ENCODE data around the gene SRGAP1.

The SRGAP1 gene

GRCh38 chr12:63906876-63907275 is 62.4 kb downstream of the SRGAP1 start:
- TF ChIP-seq CTCF (IDR thresholded peaks at IDR 0.05; ENCODE audit: low read depth, low read length) = no peak

GRCh38 chr12:63907561-63907960 is 63.1 kb downstream of the SRGAP1 start:
- H3K4me3 ChIP-seq (ENCODE audit: low read depth, low read length) = no peak overlapping the region
- no peak for TF ChIP-seq CTCF (IDR thresholded peaks at IDR 0.05; ENCODE audit: low read depth, low read length)

More at GRCh38 chr12:63906876-63907275, 62.4 kb downstream of the SRGAP1 start:
- H3K4me3 ChIP-seq (ENCODE audit: low read depth, low read length) = no peak overlapping the region

GRCh38 chr12:63909746-63910145 is 65.2 kb downstream of the SRGAP1 start:
- TF ChIP-seq CTCF (IDR thresholded peaks at IDR 0.05; ENCODE audit: low read depth, low read length) = no peak

GRCh38 chr12:63911341-63911740 is 66.8 kb downstream of the SRGAP1 start:
- H3K4me3 ChIP-seq (ENCODE audit: low read depth, low read length) = no peak overlapping the region
- TF ChIP-seq CTCF (IDR thresholded peaks at IDR 0.05; ENCODE audit: low read depth, low read length) = no peak

More at GRCh38 chr12:63909746-63910145, 65.2 kb downstream of the SRGAP1 start:
- H3K4me3 ChIP-seq (ENCODE audit: low read depth, low read length) = no peak overlapping the region

GRCh38 chr12:63912651-63913050 is 68.2 kb downstream of the SRGAP1 start:
- TF ChIP-seq CTCF (IDR thresholded peaks at IDR 0.05; ENCODE audit: low read depth, low read length) = no peak
- no peak overlapping the region for H3K4me3 ChIP-seq (ENCODE audit: low read depth, low read length)

GRCh38 chr12:63913929-63914328 is 69.4 kb downstream of the SRGAP1 start:
- TF ChIP-seq CTCF (IDR thresholded peaks at IDR 0.05; ENCODE audit: low read depth, low read length) = no peak
- no peak overlapping the region for H3K4me3 ChIP-seq (ENCODE audit: low read depth, low read length)

GRCh38 chr12:63915105-63915800 is 70.8 kb downstream of the SRGAP1 start:
- no peak for TF ChIP-seq CTCF (IDR thresholded peaks at IDR 0.05; ENCODE audit: low read depth, low read length)
- H3K4me3 ChIP-seq (ENCODE audit: low read depth, low read length) = no peak overlapping the region

All from WI38 (cell line).